Esophagus squamous epithelium (tissue), 5 donors: ENCODE data around the gene ACTRT2. TPM values are rescaled to one million over a fixed set of nuclear protein-coding genes. Genes with fewer than 3 reads are reported as not detected.

Experiments
- DNase-seq: peaks from one replicate; lab custom pipeline; 2025; lab: John Stamatoyannopoulos, UW
- H3K27ac ChIP-seq, 4 donors: fragments of 200-600 bp; sonication (generic); one replicate each; pipeline ENCODE4 v1.5.1; 2016 to 2019; ENCODE audit warnings: mild to moderate bottlenecking in 1 of 4
- H3K27me3 ChIP-seq, 4 donors: fragments of 200-600 bp; sonication (generic); 1 replicate in 3 of 4; 2 replicates in 1 of 4; pipeline versions ENCODE4 v1.5.1 to v1.6.0; 2017 to 2021; ENCODE audit warnings: antibody characterized with exemption in 1 of 4
- H3K36me3 ChIP-seq, 3 donors: fragments of 200-600 bp; sonication (generic); one replicate each; pipeline ENCODE4 v1.5.1; 2016 to 2019
- H3K4me1 ChIP-seq, 3 donors: fragments of 200-600 bp; sonication (generic); one replicate each; pipeline ENCODE4 v1.5.1; 2017 to 2019
- H3K4me3 ChIP-seq, 4 donors: fragments of 200-600 bp; sonication (generic); 1 replicate in 3 of 4; 2 replicates in 1 of 4; pipeline ENCODE4 v1.5.1; 2016 to 2019; ENCODE audit warnings: mild to moderate bottlenecking in 2 of 4, moderate library complexity in 1 of 4
- H3K9me3 ChIP-seq, 3 donors: fragments of 200-600 bp; sonication (generic); one replicate each; pipeline ENCODE4 v1.5.1; 2016 to 2019
- POLR2A ChIP-seq, 4 donors: fragments of 450-650 bp; IDR thresholded peaks; one replicate each; pipeline ENCODE4 v1.6.1; 2017; ENCODE audit warnings: antibody characterized with exemption in 4 of 4, mild to moderate bottlenecking in 4 of 4, moderate library complexity in 3 of 4
- WGBS, 2 donors: methylation state at CpG; one replicate each; pipeline ENCODE4 v1.1.5; 2018; 5-methylcytosine and 5-hydroxymethylcytosine counted together
- intact Hi-C: fragments of 100-400 bp; cut with DNase I; formaldehyde crosslinking; loops from one replicate; pipeline ENCODE4 v1.15.0; 2022
- total RNA-seq, 4 donors: library from RNA; depleted of rRNA; stranded (reverse); fragments of >200 nt; gene quantifications; one replicate each; pipeline ENCODE4 v1.1.0, GENCODE V29; 2016
- TF ChIP-seq, protein P1 (sequence below), 6 experiments: fragments of 450-650 bp in 4 of 6; fragments of 200-600 bp in 2 of 6; sonication (generic) in 2 of 6; IDR thresholded peaks; one replicate each; pipeline ENCODE4 v1.5.1; 2016 to 2019; ENCODE audit warnings: antibody characterized with exemption in 6 of 6, mild to moderate bottlenecking in 4 of 6, moderate library complexity in 4 of 6
- donor health status: DM: yes; HTN: yes; CAD: no.

Gene ACTRT2
- total RNA-seq, 4 donors from 2014 or later: not detected

DNA sequence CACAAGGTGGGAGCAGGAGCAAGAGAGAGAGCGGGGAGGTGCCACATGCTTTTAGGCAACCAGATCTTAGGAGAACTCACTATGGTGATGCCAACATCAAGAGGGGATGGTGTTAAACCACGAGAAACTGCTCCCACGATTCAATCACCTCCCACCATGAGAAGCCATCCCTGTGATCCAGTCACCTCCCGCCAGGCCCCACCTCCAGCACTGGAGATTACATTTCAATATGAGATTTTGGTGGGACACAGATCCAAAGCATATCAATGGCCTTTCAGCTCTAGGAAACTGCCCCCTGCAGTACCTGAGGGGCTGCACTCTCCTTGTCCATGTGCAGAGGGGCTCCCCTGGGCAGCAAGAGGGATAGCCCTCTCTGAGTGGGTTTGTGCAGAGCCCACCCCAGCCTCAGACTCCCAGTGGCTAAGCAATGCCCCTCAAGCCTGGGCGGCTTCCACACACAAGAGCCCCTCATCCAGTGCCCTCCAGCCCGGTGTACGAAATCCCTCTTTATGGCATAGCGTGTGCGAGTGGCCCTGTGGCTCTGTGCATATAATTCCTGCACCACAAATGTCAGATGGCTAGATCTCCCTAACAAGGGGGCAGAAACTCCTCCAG, 32.2 kb downstream of the ACTRT2 start:
- 70 to 81% methylated on average over 8 to 9 of the region's 9 CpGs for WGBS, 2 donors
- TF ChIP-seq, protein P1, sequence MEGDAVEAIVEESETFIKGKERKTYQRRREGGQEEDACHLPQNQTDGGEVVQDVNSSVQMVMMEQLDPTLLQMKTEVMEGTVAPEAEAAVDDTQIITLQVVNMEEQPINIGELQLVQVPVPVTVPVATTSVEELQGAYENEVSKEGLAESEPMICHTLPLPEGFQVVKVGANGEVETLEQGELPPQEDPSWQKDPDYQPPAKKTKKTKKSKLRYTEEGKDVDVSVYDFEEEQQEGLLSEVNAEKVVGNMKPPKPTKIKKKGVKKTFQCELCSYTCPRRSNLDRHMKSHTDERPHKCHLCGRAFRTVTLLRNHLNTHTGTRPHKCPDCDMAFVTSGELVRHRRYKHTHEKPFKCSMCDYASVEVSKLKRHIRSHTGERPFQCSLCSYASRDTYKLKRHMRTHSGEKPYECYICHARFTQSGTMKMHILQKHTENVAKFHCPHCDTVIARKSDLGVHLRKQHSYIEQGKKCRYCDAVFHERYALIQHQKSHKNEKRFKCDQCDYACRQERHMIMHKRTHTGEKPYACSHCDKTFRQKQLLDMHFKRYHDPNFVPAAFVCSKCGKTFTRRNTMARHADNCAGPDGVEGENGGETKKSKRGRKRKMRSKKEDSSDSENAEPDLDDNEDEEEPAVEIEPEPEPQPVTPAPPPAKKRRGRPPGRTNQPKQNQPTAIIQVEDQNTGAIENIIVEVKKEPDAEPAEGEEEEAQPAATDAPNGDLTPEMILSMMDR (IDR thresholded peaks at IDR 0.05): no peak
- TF ChIP-seq POLR2A (IDR thresholded peaks at IDR 0.05): no peak
- DNase-seq: no peak
- no peak overlapping the region for H3K4me3 ChIP-seq
- no peaks in the 10 kb centered on the region for H3K9me3 ChIP-seq
- no peak overlapping the region for H3K27ac ChIP-seq
- no peaks in the 10 kb centered on the region for H3K4me1 ChIP-seq
- peaks cover 0 to 80% (median 0%) of the 10 kb centered on the region in 4 donors for H3K27me3 ChIP-seq
- H3K36me3 ChIP-seq: no peaks in the 10 kb centered on the region
- intact Hi-C loops: no loop called here

DNA sequence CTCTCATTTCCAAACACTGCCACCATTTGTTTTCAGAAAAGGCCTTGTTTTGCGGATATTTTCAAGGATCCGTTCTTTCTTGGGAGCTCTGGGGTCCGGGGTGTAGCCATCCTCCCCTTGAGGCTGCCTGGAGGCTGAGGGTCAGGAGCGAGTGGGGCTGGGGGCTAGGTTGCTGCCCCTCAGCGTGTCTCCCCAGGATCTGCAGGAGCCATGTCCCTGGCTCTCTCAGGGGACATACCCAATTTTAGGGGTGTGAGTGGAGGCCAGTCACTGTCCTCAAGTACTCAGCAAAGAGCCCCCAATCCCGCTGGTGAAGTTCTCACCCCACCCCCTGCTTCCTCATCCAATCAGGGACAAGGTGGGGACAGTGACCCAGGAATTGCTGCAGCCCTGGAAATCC, 32.7 kb downstream of the ACTRT2 start:
- Histone ChIP-seq H3K4me1 (no peaks in the 10 kb centered on the region), H3K27ac (no peak overlapping the region), H3K4me3 (no peak overlapping the region), H3K9me3 (no peaks in the 10 kb centered on the region), H3K27me3 (peaks cover 0 to 84% (median 0%) of the 10 kb centered on the region in 4 donors), H3K36me3 (no peaks in the 10 kb centered on the region)
- TF ChIP-seq, protein P1 (IDR thresholded peaks at IDR 0.05): no peak
- TF ChIP-seq POLR2A (IDR thresholded peaks at IDR 0.05): no peak
- no peak for DNase-seq
- intact Hi-C loops: no loop called here
- 50 to 89% methylated on average over 1 to 5 of the region's 6 CpGs for WGBS, 2 donors

DNA sequence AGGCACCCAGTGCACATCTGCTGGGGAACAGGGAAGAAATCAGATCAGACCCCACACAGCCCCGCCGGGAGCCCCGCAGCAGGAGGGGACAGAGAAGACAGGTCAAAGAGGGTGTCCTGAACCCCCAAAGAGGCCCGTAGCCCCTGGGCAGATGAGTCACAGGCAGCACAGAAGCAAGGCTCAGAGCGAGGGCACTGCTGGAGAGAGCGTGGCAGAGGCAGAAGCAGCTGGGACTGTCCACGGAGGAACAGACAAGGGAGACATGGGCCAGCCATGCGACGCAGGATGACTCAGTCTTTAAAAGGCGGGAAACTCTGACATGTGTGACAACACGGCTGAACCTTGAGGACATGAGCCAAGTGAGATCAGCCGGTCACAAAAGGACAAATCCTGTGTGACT, 33.2 kb downstream of the ACTRT2 start:
- no peak overlapping the region for H3K27ac ChIP-seq
- no peaks in the 10 kb centered on the region for H3K9me3 ChIP-seq
- WGBS, 2 donors: 49 to 67% methylated on average over 9 to 10 of the region's 12 CpGs
- H3K27me3 ChIP-seq: peaks cover 0 to 83% (median 0%) of the 10 kb centered on the region in 4 donors
- no peak for DNase-seq
- intact Hi-C loops: no loop called here
- TF ChIP-seq, protein P1 (IDR thresholded peaks at IDR 0.05): no peak
- no peak for TF ChIP-seq POLR2A (IDR thresholded peaks at IDR 0.05)
- no peak overlapping the region for H3K4me3 ChIP-seq
- no peaks in the 10 kb centered on the region for H3K4me1 ChIP-seq
- no peaks in the 10 kb centered on the region for H3K36me3 ChIP-seq

DNA sequence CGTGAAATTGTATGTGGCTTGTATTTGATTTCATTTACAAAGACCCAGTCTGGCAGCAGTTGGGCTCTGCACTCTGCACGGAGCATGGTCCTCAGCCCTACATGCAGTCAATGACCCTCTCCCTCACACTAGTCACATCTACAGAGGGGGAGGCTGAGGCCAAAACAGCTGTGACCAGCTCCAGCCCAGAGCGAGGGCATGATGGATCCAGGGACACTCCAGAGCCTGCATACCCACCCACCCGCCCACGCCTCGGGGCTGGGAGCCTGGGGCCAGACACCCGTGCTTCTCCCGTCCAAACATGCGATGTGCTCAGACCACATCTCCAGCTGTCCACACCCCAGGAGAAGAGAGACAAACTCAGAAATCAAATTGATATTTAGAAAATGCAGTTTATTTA, 33.8 kb downstream of the ACTRT2 start:
- no peaks in the 10 kb centered on the region for H3K9me3 ChIP-seq
- no peaks in the 10 kb centered on the region for H3K36me3 ChIP-seq
- intact Hi-C loops: no loop called here
- H3K4me1 ChIP-seq: no peaks in the 10 kb centered on the region
- no peak for DNase-seq
- no peak for TF ChIP-seq POLR2A (IDR thresholded peaks at IDR 0.05)
- H3K27ac ChIP-seq: no peak overlapping the region
- WGBS, 2 donors: 59 to 82% methylated on average over 2 to 6 of the region's 9 CpGs
- no peak overlapping the region for H3K4me3 ChIP-seq
- peaks cover 0 to 85% (median 0%) of the 10 kb centered on the region in 4 donors for H3K27me3 ChIP-seq

DNA sequence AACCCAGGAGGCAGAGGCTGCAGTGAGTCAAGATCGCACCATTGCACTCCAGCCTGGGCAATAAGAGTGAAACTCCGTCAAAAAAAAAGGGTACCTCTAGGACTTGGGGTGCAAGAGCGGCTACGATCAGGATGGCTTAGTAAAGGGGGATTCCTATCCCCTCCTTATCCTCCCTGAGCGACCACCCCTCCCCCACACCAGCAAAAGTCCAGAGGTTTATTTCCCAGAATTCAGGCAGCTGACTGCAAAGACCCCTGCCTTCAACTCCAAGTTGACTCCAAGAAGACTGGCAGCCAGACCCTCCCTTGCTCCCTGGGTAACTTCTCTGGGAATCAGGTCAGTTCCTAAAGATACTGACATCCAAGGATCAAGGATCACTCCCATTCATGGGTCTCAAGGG, 35.4 kb downstream of the ACTRT2 start:
- no peak for DNase-seq
- intact Hi-C loops: no loop called here
- WGBS, 2 donors: 88 to 91% methylated on average over 5 of the region's 5 CpGs

More for the DNA sequence above, 35.4 kb downstream of the ACTRT2 start:
- Histone ChIP-seq H3K27me3 (peaks cover 0 to 91% (median under 1%) of the 10 kb centered on the region in 4 donors), H3K27ac (no peak overlapping the region), H3K36me3 (no peaks in the 10 kb centered on the region), H3K9me3 (no peaks in the 10 kb centered on the region), H3K4me1 (no peaks in the 10 kb centered on the region), H3K4me3 (no peak overlapping the region)
- TF ChIP-seq, protein P1 (IDR thresholded peaks at IDR 0.05): no peak
- no peak for TF ChIP-seq POLR2A (IDR thresholded peaks at IDR 0.05)
